Upper lobe of right lung (tissue), 1 donor: ENCODE data around the gene ANP32B. TPM values are rescaled to one million over a fixed set of nuclear protein-coding genes. Genes with fewer than 3 reads are reported as not detected.
"Not testable (repeated sequence)": the region's sequence is repeated elsewhere in the genome, so short reads cannot be mapped to it uniquely, and the experiment has no call there.

Experiments
- ATAC-seq: fragments of 200-7000 bp; cut with Tn5 transposase; one replicate; pipeline ENCODE4 v1.9.1; 2020; ENCODE audit warnings: mild to moderate bottlenecking, moderate library complexity
- DNase-seq: peaks from one replicate; pipeline ENCODE4 v3.0.0-alpha.2; 2020
- H3K27ac ChIP-seq: fragments of 200-600 bp; one replicate; pipeline ENCODE4 v1.8.0; 2022
- H3K27me3 ChIP-seq: fragments of 200-600 bp; one replicate; pipeline ENCODE4 v1.8.0; 2022; ENCODE audit warnings: mild to moderate bottlenecking
- H3K36me3 ChIP-seq: fragments of 200-600 bp; one replicate; pipeline ENCODE4 v1.8.0; 2022
- H3K4me1 ChIP-seq: fragments of 200-600 bp; one replicate; pipeline ENCODE4 v1.8.0; 2022
- H3K4me3 ChIP-seq: fragments of 200-600 bp; one replicate; pipeline ENCODE4 v1.8.0; 2022; ENCODE audit warnings: mild to moderate bottlenecking
- H3K9me3 ChIP-seq: fragments of 200-600 bp; one replicate; pipeline ENCODE4 v1.8.0; 2022
- intact Hi-C: fragments of 100-400 bp; cut with DNase I; formaldehyde crosslinking; loops from one replicate; pipeline ENCODE4 v1.11.0; 2022
- total RNA-seq: library from RNA; stranded (reverse); fragmentation: NEBNext Ultra II Directional; extraction: Animal tissue kit (Norgen Biotek cat#: 25700); gene quantifications from one replicate; pipeline ENCODE4 v1.2.1, GENCODE V29; 2021
- TF ChIP-seq, protein P1 (sequence below): fragments of 200-600 bp; IDR thresholded peaks from one replicate; pipeline ENCODE4 v1.8.0; 2022; ENCODE audit warnings: antibody characterized with exemption
- donor health status: DM: no; HTN: yes; CAD: no; lungs with severe emphysema.

Gene ANP32B
- total RNA-seq, 1 donor from 2014 or later: 107 TPM

DNA sequence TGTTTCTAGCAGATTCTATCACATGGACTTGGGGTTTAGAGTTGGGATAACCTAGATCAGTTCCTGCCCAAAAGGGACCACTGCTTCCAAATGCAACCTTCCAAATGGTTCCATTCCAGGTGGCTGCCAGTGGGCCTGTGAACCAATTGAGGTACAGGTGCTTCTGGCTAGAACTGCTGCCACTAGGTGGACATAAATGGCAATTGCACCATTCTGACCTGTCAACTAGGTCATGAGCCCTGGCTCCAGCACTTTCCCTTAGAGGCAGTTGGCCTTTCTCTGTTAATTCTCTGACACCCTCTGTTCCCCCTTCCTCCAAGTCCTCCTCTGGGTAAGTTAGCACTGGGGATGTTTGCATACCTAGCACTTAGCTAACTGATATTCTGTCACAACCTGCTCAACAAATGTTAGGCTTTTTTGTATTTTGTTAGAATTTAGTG lies 28.6 kb upstream of the ANP32B start:
- ATAC-seq: peak; percentile 90
- intact Hi-C loops: no loop called here

DNA sequence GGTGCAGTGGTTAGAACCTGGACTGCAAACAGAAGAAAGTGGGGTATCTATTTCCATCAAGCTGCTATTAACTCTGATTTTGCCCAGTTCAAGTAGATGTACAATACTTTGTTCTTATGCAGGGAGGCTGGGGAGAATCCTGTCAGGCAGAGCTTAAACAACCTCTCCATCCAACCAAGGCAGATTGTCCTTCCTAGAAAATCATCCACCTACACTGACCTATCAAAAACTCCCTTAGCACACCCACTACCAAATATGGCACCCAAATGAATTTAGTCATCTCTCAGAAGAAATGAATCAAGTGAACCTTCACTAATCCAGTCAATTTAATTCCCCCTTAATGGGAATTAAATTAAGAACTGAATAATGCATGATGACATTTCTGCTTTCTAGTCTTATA lies 26.8 kb upstream of the ANP32B start:
- intact Hi-C loops: no loop called here
- DNase-seq (no peak), ATAC-seq (no peak)
- H3K36me3 ChIP-seq: no peaks in the 10 kb centered on the region
- no peaks in the 10 kb centered on the region for H3K9me3 ChIP-seq
- no peak overlapping the region for H3K4me3 ChIP-seq
- H3K27me3 ChIP-seq: no peaks in the 10 kb centered on the region
- TF ChIP-seq, protein P1, sequence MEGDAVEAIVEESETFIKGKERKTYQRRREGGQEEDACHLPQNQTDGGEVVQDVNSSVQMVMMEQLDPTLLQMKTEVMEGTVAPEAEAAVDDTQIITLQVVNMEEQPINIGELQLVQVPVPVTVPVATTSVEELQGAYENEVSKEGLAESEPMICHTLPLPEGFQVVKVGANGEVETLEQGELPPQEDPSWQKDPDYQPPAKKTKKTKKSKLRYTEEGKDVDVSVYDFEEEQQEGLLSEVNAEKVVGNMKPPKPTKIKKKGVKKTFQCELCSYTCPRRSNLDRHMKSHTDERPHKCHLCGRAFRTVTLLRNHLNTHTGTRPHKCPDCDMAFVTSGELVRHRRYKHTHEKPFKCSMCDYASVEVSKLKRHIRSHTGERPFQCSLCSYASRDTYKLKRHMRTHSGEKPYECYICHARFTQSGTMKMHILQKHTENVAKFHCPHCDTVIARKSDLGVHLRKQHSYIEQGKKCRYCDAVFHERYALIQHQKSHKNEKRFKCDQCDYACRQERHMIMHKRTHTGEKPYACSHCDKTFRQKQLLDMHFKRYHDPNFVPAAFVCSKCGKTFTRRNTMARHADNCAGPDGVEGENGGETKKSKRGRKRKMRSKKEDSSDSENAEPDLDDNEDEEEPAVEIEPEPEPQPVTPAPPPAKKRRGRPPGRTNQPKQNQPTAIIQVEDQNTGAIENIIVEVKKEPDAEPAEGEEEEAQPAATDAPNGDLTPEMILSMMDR: no peak
- no peaks in the 10 kb centered on the region for H3K4me1 ChIP-seq
- no peak overlapping the region for H3K27ac ChIP-seq

More for the DNA sequence above, 28.6 kb upstream of the ANP32B start:
- TF ChIP-seq, protein P1: peak; percentile 59
- Histone ChIP-seq H3K9me3 (no peaks in the 10 kb centered on the region), H3K4me1 (no peaks in the 10 kb centered on the region), H3K27me3 (no peaks in the 10 kb centered on the region), H3K4me3 (no peak overlapping the region), H3K27ac (no peak overlapping the region), H3K36me3 (no peaks in the 10 kb centered on the region)
- DNase-seq: no peak

DNA sequence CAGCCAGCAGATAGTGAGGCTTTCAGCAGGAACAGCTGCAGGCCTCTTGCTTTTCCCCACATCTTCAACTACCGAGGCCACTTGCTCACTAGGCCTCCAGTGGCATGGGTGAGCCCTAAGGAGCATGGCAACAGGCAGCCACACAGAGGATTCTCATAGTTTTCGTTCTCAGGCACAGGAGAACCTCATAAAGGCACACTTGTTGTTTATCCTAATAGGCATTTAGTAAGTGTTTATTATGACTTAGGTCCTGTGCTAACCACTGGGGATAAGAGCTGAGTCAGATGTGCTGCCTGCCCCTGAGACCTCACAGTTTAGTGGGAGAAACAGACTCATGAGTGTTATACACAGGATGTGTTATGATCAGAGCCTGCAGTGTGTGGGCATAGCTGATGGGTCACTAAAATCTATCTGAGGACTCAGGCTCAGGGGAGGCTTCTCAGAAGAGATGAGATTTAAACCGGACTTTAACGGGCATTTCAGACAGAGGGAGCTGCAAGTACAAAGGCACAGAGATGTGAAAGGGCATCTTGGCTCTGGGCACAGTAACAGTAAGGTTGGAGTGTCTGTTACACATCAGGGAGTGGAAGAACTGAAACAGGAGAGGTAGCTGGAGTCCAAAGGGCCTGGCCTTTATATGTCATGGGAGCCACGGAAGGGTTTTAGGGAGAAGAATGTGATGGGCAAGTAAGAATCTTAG lies 24.2 kb upstream of the ANP32B start:
- Histone ChIP-seq H3K4me1 (no peaks in the 10 kb centered on the region), H3K36me3 (no peaks in the 10 kb centered on the region), H3K9me3 (no peaks in the 10 kb centered on the region), H3K27me3 (no peaks in the 10 kb centered on the region), H3K27ac (no peak overlapping the region), H3K4me3 (no peak overlapping the region)
- DNase-seq (no peak), ATAC-seq (no peak)
- intact Hi-C loops: no loop called here
- TF ChIP-seq, protein P1: no peak

DNA sequence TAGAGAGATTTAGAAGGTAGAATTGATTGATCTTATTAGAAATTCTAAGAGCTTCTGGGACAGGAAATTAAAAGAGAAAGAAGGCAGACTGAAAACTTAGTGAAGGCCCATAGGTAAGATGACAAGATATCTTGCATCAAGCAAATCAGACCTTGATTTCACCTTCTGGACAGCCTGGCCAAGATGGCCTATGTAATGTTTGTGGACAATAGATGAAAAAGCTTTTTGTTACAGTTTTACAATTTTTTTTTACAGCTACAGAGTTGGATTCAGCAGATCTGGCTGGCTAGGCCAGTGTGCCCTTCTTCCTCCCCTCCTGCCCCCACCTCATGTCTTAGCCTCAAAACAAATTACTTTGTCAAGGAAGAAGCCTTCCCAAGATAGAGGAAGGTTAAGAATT lies 23.6 kb upstream of the ANP32B start:
- Histone ChIP-seq H3K4me3 (no peak overlapping the region), H3K27me3 (no peaks in the 10 kb centered on the region), H3K27ac (no peak overlapping the region), H3K4me1 (no peaks in the 10 kb centered on the region), H3K9me3 (no peaks in the 10 kb centered on the region), H3K36me3 (no peaks in the 10 kb centered on the region)
- intact Hi-C loops: no loop called here
- TF ChIP-seq, protein P1: no peak
- DNase-seq: no peak
- ATAC-seq: no peak

DNA sequence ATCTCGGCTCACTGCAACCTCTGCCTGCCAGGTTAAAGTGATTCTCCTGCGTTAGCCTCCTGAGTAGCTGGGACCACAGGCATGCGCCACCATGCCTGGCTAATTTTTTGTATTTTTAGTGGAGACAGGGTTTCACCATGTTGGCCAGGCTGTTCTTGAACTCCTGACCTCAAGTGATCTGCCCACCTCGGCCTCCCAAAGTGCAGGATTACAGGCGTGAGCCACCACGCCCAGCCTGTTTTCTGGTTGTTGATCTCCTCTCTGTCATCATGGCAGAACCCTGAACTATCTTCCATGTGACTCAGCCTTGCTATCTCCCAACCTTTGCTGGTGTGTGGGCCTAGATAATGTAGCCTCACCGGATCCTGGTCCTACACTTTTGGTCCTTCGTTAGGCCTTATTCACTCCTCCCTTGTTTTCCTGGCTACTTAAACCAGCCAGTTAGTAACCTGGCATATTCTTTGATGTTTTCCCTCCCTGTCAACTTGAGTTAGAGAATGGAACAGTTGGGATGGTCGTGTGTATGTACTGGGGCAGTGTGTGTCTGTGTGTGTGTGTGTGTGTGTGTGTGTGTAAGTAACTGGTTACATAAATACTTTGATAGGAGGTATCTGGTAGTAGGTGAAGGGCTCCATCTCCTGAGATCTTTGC lies 22.3 kb upstream of the ANP32B start:
- intact Hi-C loops, H3K9me3 ChIP-seq, H3K27ac ChIP-seq, DNase-seq, H3K4me1 ChIP-seq, H3K4me3 ChIP-seq, H3K36me3 ChIP-seq, ATAC-seq, H3K27me3 ChIP-seq: not testable (repeated sequence)

DNA sequence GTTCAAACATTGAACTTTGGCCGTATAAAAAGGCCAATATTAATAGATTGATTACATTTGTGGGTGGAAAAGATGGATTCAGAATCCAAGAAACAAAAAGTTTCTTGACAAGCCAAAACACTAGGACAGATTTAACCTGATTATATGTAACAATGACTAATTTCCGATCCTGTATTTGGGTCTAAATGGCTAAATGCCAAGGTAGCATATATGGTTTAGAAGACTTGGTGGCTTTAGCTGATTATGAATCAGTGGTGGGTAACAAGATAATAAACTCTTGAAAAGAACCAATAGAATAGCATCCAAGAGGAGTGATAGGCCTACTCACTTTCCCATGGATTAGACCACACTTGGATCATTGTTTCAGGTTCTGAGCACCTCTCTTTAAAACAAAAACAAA lies 21.8 kb upstream of the ANP32B start:
- Histone ChIP-seq H3K4me1 (no peaks in the 10 kb centered on the region), H3K36me3 (no peaks in the 10 kb centered on the region), H3K27me3 (peaks cover 1% of the 10 kb centered on the region), H3K27ac (no peak overlapping the region), H3K4me3 (no peak overlapping the region), H3K9me3 (no peaks in the 10 kb centered on the region)
- TF ChIP-seq, protein P1: no peak
- no peak for ATAC-seq
- no peak for DNase-seq
- intact Hi-C loops: no loop called here
